GM12891 (cell line): Measurements from ENCODE around the gene UBE2B.

Source experiments
- POLR2A ChIP-seq: IDR thresholded peaks from 2 replicates; pipeline ENCODE4 v1.6.1; 2011; ENCODE audit warnings: low read depth, low read length, control low read depth
- POLR2AphosphoS5 ChIP-seq: IDR thresholded peaks from 2 replicates; pipeline ENCODE4 v1.6.1; 2011; ENCODE audit warnings: low read depth, low read length, control low read depth
- SPI1 ChIP-seq: IDR thresholded peaks from 2 replicates; pipeline ENCODE4 v1.6.1; 2011; ENCODE audit warnings: low read depth, low read length, control low read depth
- TAF1 ChIP-seq: IDR thresholded peaks from 2 replicates; pipeline ENCODE4 v1.6.1; 2011; ENCODE audit warnings: low read depth, low read length, control low read depth

DNA sequence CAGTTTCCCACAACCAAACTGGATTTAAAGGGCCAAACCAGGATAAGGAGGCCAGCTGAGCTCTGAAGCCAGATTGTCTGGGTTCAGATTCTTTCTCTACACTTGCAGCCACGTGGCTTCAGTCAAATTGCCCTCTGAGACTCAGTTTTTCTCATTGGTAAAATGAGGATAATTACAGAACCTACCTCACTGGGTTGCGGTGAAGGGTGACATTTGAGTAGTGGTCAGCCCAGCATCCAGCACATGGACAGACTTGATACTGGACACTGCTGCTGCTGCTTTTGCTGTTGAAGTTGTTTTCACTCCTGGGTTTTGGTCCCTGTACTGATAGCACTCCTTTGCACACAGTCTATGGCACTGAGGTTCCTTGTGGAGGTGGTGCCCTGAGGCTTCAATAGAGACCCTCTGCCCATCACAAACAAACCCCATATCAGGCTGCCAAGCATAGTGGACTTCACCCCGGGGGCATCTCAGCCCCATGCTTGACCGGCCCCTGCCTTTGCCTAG is 66.0 kb downstream of the UBE2B start:
- TF ChIP-seq POLR2AphosphoS5 (peak; percentile 98), SPI1 (no peak), POLR2A (peak; percentile 98), TAF1 (no peak)
